AG09319 (cell line): ENCODE data around the gene ERC2.

Source experiments
- DNase-seq: peaks from one replicate; pipeline ENCODE4 v3.0.0-alpha.2; 2010; ENCODE audit warnings: low read depth; ENCODE audit errors: extremely low read depth
- CTCF ChIP-seq: IDR thresholded peaks from 2 replicates; pipeline ENCODE4 v1.5.1; 2011; ENCODE audit warnings: low read depth, mild to moderate bottlenecking, inconsistent platforms, low read length, moderate library complexity

ERC2 gene

GRCh38 chr3:55978953-55979352 lies 489.3 kb downstream of the ERC2 start:
- no peak for TF ChIP-seq CTCF
- no peak for DNase-seq

- no peak for TF ChIP-seq CTCF
- no peak for DNase-seq
Observed at GRCh38 chr3:55974421-55975165, 493.7 kb downstream of the ERC2 start.

- no peak for TF ChIP-seq CTCF
Observed at GRCh38 chr3:55969634-55970033, 498.6 kb downstream of the ERC2 start.

GRCh38 chr3:55968331-55968730 lies 499.9 kb downstream of the ERC2 start:
- no peak for DNase-seq
- no peak for TF ChIP-seq CTCF

More at GRCh38 chr3:55969634-55970033, 498.6 kb downstream of the ERC2 start:
- DNase-seq = no peak

- DNase-seq = no peak
- no peak for TF ChIP-seq CTCF
Observed at GRCh38 chr3:55966566-55966965, 501.7 kb downstream of the ERC2 start.

GRCh38 chr3:55965776-55966175 lies 502.5 kb downstream of the ERC2 start:
- DNase-seq = no peak
- no peak for TF ChIP-seq CTCF

- DNase-seq = no peak
- no peak for TF ChIP-seq CTCF
Observed at GRCh38 chr3:55964491-55964985, 503.7 kb downstream of the ERC2 start.
